ENCODE measurements around the gene HSPB6. TPM values are rescaled to one million over a fixed set of nuclear protein-coding genes. Genes with fewer than 3 reads are reported as not detected.

HSPB6 gene
- total and polyA plus RNA-seq, 5 donors = 107 to 209 (median 150) TPM

- WGBS = 61% methylated on average over 13 of the region's 13 CpGs
- DNase-seq (no peak), ATAC-seq (no peak)
- intact Hi-C loops (cut with DNase I) = no loop called here
- H3K27ac ChIP-seq (ENCODE audit: low read length) = no peak overlapping the region
- no peak overlapping the region for H3K4me3 ChIP-seq (ENCODE audit: low read length)
- no peaks in the 10 kb centered on the region for H3K9me3 ChIP-seq (ENCODE audit: control insufficient read depth, low read length)
- H3K27me3 ChIP-seq (ENCODE audit: control insufficient read depth, insufficient read depth) = no peaks in the 10 kb centered on the region
- H3K4me1 ChIP-seq (ENCODE audit: control insufficient read depth, insufficient read depth, low read length) = peaks cover 3% of the 10 kb centered on the region
Observed at GRCh38 chr19:35710784-35711723, 45.8 kb downstream of the HSPB6 start.

GRCh38 chr19:35708391-35708790, 48.4 kb downstream of the HSPB6 start:
- ATAC-seq = no peak
- no peaks in the 10 kb centered on the region for H3K9me3 ChIP-seq (ENCODE audit: control insufficient read depth, low read length)
- H3K27me3 ChIP-seq (ENCODE audit: control insufficient read depth, insufficient read depth) = no peaks in the 10 kb centered on the region
- no peak overlapping the region for H3K4me3 ChIP-seq (ENCODE audit: low read length)
- H3K4me1 ChIP-seq (ENCODE audit: control insufficient read depth, insufficient read depth, low read length) = no peaks in the 10 kb centered on the region
- intact Hi-C loops (cut with DNase I) = no loop called here
- no peak for DNase-seq
- WGBS = 88% methylated on average over 1 of the region's 1 CpG
- no peak overlapping the region for H3K27ac ChIP-seq (ENCODE audit: low read length)

Other genes with a start within 250 kb of the HSPB6 start
- gene DMKN, start 243.4 kb downstream of the HSPB6 start, total RNA-seq = 10 to 100 TPM in 3 of 4 donors, 1 to 10 TPM in 1; 9.1 to 23.4 (median 15.7) TPM
- gene DMKN, start 243.4 kb downstream of the HSPB6 start, polyA plus RNA-seq = 22.8 TPM
- not detected for gene SBSN, start 228.7 kb downstream of the HSPB6 start, total RNA-seq
- not detected for gene SBSN, start 228.7 kb downstream of the HSPB6 start, polyA plus RNA-seq
- not detected for gene GAPDHS, start 223.6 kb downstream of the HSPB6 start, total RNA-seq
- gene GAPDHS, start 223.6 kb downstream of the HSPB6 start, polyA plus RNA-seq = not detected
- gene TMEM147, start 211.4 kb downstream of the HSPB6 start, total RNA-seq = 10 to 100 TPM; 77.3 to 94.8 (median 85.0) TPM
- gene TMEM147, start 211.4 kb downstream of the HSPB6 start, polyA plus RNA-seq = 140 TPM
- not detected for gene ATP4A, start 193.4 kb downstream of the HSPB6 start, total RNA-seq
- not detected for gene ATP4A, start 193.4 kb downstream of the HSPB6 start, polyA plus RNA-seq
- not detected for gene PMIS2, start 170.9 kb downstream of the HSPB6 start, total RNA-seq
- gene PMIS2, start 170.9 kb downstream of the HSPB6 start, polyA plus RNA-seq = not detected
- gene HAUS5, start 144.3 kb downstream of the HSPB6 start, total RNA-seq = 1 to 10 TPM; 3.1 to 5.6 (median 4.8) TPM
- gene HAUS5, start 144.3 kb downstream of the HSPB6 start, polyA plus RNA-seq = 4.5 TPM
- gene RBM42, start 128.0 kb downstream of the HSPB6 start, total RNA-seq = 10 to 100 TPM; 52.0 to 57.9 (median 54.2) TPM
- gene RBM42, start 128.0 kb downstream of the HSPB6 start, polyA plus RNA-seq = 50.9 TPM
- 1 to 10 TPM in 1 of 4 donors, under 1 TPM in 2, not detected in 1; 0.41 to 1.0 (median 0.59) TPM for gene ETV2, start 115.3 kb downstream of the HSPB6 start, total RNA-seq
- 0.77 TPM for gene ETV2, start 115.3 kb downstream of the HSPB6 start, polyA plus RNA-seq
- 1,000 to 10,000 TPM in 3 of 4 donors, 100 to 1,000 TPM in 1; 899 to 1,285 (median 1,111) TPM for gene COX6B1, start 108.7 kb downstream of the HSPB6 start, total RNA-seq
- 3,084 TPM for gene COX6B1, start 108.7 kb downstream of the HSPB6 start, polyA plus RNA-seq
- not detected for gene UPK1A, start 90.5 kb downstream of the HSPB6 start, total RNA-seq
- gene UPK1A, start 90.5 kb downstream of the HSPB6 start, polyA plus RNA-seq = not detected
- gene ZBTB32, start 52.5 kb downstream of the HSPB6 start, total RNA-seq = not detected
- gene ZBTB32, start 52.5 kb downstream of the HSPB6 start, polyA plus RNA-seq = not detected
- gene KMT2B, start 39.0 kb downstream of the HSPB6 start, total RNA-seq = 10 to 100 TPM; 14.7 to 19.1 (median 17.8) TPM
- 13.8 TPM for gene KMT2B, start 39.0 kb downstream of the HSPB6 start, polyA plus RNA-seq
- 1 to 10 TPM; 1.8 to 6.3 (median 4.4) TPM for gene IGFLR1, start 14.6 kb downstream of the HSPB6 start, total RNA-seq
- 4.7 TPM for gene IGFLR1, start 14.6 kb downstream of the HSPB6 start, polyA plus RNA-seq
- gene U2AF1L4, start 11.6 kb downstream of the HSPB6 start, total RNA-seq = 10 to 100 TPM; 19.6 to 31.3 (median 22.8) TPM
- gene U2AF1L4, start 11.6 kb downstream of the HSPB6 start, polyA plus RNA-seq = 32.3 TPM
- gene PSENEN, start 11.4 kb downstream of the HSPB6 start, total RNA-seq = 10 to 100 TPM; 40.0 to 50.4 (median 43.8) TPM
- gene PSENEN, start 11.4 kb downstream of the HSPB6 start, polyA plus RNA-seq = 69.7 TPM
- gene LIN37, start 8.5 kb downstream of the HSPB6 start, total RNA-seq = 10 to 100 TPM in 2 of 4 donors, 1 to 10 TPM in 2; 8.2 to 14.6 (median 10.3) TPM
- gene LIN37, start 8.5 kb downstream of the HSPB6 start, polyA plus RNA-seq = 17.9 TPM
- 10 to 100 TPM in 1 of 4 donors, 1 to 10 TPM in 3; 5.6 to 10.3 (median 7.4) TPM for gene PROSER3, start 1.1 kb upstream of the HSPB6 start, total RNA-seq
- gene PROSER3, start 1.1 kb upstream of the HSPB6 start, polyA plus RNA-seq = 6.4 TPM
- gene ARHGAP33, start 18.5 kb upstream of the HSPB6 start, total RNA-seq = 10 to 100 TPM in 1 of 4 donors, 1 to 10 TPM in 3; 1.5 to 11.8 (median 4.9) TPM
- 4.3 TPM for gene ARHGAP33, start 18.5 kb upstream of the HSPB6 start, polyA plus RNA-seq
- gene PRODH2, start 55.8 kb upstream of the HSPB6 start, total RNA-seq = not detected
- not detected for gene PRODH2, start 55.8 kb upstream of the HSPB6 start, polyA plus RNA-seq
- not detected for gene NPHS1, start 95.5 kb upstream of the HSPB6 start, total RNA-seq
- gene NPHS1, start 95.5 kb upstream of the HSPB6 start, polyA plus RNA-seq = not detected
- not detected for gene KIRREL2, start 99.9 kb upstream of the HSPB6 start, total RNA-seq
- gene KIRREL2, start 99.9 kb upstream of the HSPB6 start, polyA plus RNA-seq = not detected
- 10 to 100 TPM; 18.0 to 26.3 (median 21.0) TPM for gene APLP1, start 111.5 kb upstream of the HSPB6 start, total RNA-seq
- 33.2 TPM for gene APLP1, start 111.5 kb upstream of the HSPB6 start, polyA plus RNA-seq
- gene NFKBID, start 143.5 kb upstream of the HSPB6 start, total RNA-seq = 10 to 100 TPM in 1 of 4 donors, 1 to 10 TPM in 3; 4.4 to 10.7 (median 6.3) TPM
- 6.4 TPM for gene NFKBID, start 143.5 kb upstream of the HSPB6 start, polyA plus RNA-seq
- gene HCST, start 145.5 kb upstream of the HSPB6 start, total RNA-seq = 1 to 10 TPM; 2.3 to 4.4 (median 2.7) TPM
- gene HCST, start 145.5 kb upstream of the HSPB6 start, polyA plus RNA-seq = 2.6 TPM
- gene TYROBP, start 151.3 kb upstream of the HSPB6 start, total RNA-seq = 10 to 100 TPM; 37.2 to 52.6 (median 43.3) TPM
- 36.7 TPM for gene TYROBP, start 151.3 kb upstream of the HSPB6 start, polyA plus RNA-seq
- gene LRFN3, start 179.3 kb upstream of the HSPB6 start, total RNA-seq = 10 to 100 TPM in 1 of 4 donors, 1 to 10 TPM in 3; 8.2 to 10.8 (median 9.0) TPM
- gene LRFN3, start 179.3 kb upstream of the HSPB6 start, polyA plus RNA-seq = 8.4 TPM
- 10 to 100 TPM; 10.9 to 14.9 (median 13.3) TPM for gene SDHAF1, start 238.2 kb upstream of the HSPB6 start, total RNA-seq
- 11.2 TPM for gene SDHAF1, start 238.2 kb upstream of the HSPB6 start, polyA plus RNA-seq